Sigmoid colon (tissue), 4 donors: ENCODE results near the gene TNFSF18.

Source experiments
- POLR2A ChIP-seq, 2 donors: fragments of 450-650 bp; IDR thresholded peaks; one replicate each; pipeline ENCODE4 v1.6.1; 2016; ENCODE audit warnings: antibody characterized with exemption in 2 of 2, mild to moderate bottlenecking in 2 of 2, moderate library complexity in 2 of 2
- POLR2AphosphoS5 ChIP-seq, 4 donors: sonication (generic); formaldehyde crosslinking; IDR thresholded peaks; one replicate each; pipeline ENCODE4 v1.6.1; 2017; ENCODE audit warnings: antibody characterized with exemption in 4 of 4

DNA sequence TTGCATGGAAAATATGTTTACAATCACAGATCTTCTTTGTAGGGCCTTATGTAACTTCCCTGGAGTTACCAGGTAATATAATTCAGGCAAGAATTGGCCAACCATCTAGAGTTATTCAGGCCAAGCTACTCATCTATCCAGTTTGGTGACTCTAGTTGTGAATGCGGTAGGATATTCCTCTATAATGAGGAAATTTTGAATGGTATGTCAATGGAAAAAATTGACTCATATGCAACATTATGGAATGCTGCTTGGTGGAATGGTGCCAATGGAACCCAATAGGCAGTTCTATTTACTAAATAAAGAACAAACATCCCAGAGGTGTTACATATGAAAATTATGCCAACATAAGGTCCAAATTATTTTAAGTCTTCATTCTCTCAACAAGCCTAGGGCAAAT lies 5.6 kb upstream of the TNFSF18 start:
- no peak for TF ChIP-seq POLR2A (IDR thresholded peaks at IDR 0.05)
- no peak for TF ChIP-seq POLR2AphosphoS5 (IDR thresholded peaks at IDR 0.05)
